HG03354 (cell line): Measurements from ENCODE around the gene MYCN.
A peak's percentile ranks its signal among the peaks of the same experiment; 100 is the strongest.
"Not testable (repeated sequence)": the region's sequence is repeated elsewhere in the genome, so short reads cannot be mapped to it uniquely, and the experiment has no call there.

ENCODE experiments used
- ATAC-seq: cut with Tn5 transposase; IDR thresholded peaks from one replicate; pipeline ENCODE4 v1.9.1; 2021; ENCODE audit warnings: mild to moderate bottlenecking; ENCODE audit not compliant: unreplicated experiment, poor library complexity, severe bottlenecking

Gene MYCN

GRCh38 chr2:15939854-15940660, at the start of gene MYCN:
Gene MYCN (plus strand): TSS chr2:15940550. CDS start chr2:15942065, 1,515 bp downstream.
- ATAC-seq = peak; percentile 31

- ATAC-seq = no peak
Measured at GRCh38 chr2:15890936-15891905, 49.1 kb upstream of the MYCN start.

GRCh38 chr2:15892151-15892880, 48.0 kb upstream of the MYCN start:
- ATAC-seq = no peak

- ATAC-seq = no peak
Measured at GRCh38 chr2:15893085-15893484, 47.3 kb upstream of the MYCN start.

- ATAC-seq = no peak
Measured at GRCh38 chr2:15893689-15894480, 46.5 kb upstream of the MYCN start.

- ATAC-seq = no peak
Measured at GRCh38 chr2:15894481-15895144, 45.7 kb upstream of the MYCN start.

- no peak for ATAC-seq
Measured at GRCh38 chr2:15895615-15896469, 44.5 kb upstream of the MYCN start.

GRCh38 chr2:15896859-15897258, 43.5 kb upstream of the MYCN start:
- ATAC-seq = no peak

GRCh38 chr2:15897431-15898098, 42.8 kb upstream of the MYCN start:
- ATAC-seq = no peak

GRCh38 chr2:15899327-15899612, 41.1 kb upstream of the MYCN start:
- no peak for ATAC-seq

GRCh38 chr2:15899751-15900493, 40.4 kb upstream of the MYCN start:
- ATAC-seq = no peak

GRCh38 chr2:15901095-15901807, 39.1 kb upstream of the MYCN start:
- no peak for ATAC-seq

- ATAC-seq = no peak
Measured at GRCh38 chr2:15901808-15902130, 38.6 kb upstream of the MYCN start.

GRCh38 chr2:15903910-15904309, 36.4 kb upstream of the MYCN start:
- not testable (repeated sequence) for ATAC-seq

GRCh38 chr2:15905267-15905645, 35.1 kb upstream of the MYCN start:
- no peak for ATAC-seq

GRCh38 chr2:15905986-15906491, 34.3 kb upstream of the MYCN start:
- ATAC-seq = no peak
